ENCODE data around the gene SLC10A7.

Gene SLC10A7

DNA sequence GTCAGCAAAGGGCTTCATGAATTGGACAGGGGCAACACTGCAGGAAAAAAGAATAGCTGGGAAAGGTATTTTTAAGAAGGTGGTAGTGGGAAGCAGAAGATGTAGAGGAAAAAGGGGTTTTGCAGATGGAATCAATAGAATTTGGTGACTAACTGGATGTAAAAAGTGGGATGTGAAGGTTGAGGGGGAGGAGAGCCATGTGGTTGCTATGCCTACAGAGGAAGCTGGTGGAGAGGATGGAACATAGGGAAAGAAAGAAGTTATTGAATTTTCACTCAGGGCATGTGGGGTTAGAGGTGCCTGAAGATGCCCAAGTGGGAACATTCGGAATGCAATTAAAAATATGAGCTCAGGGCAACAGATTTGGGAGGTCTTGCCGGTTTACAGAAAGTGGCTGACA, 274.4 kb downstream of the SLC10A7 start:
- no peak for DNase-seq

DNA sequence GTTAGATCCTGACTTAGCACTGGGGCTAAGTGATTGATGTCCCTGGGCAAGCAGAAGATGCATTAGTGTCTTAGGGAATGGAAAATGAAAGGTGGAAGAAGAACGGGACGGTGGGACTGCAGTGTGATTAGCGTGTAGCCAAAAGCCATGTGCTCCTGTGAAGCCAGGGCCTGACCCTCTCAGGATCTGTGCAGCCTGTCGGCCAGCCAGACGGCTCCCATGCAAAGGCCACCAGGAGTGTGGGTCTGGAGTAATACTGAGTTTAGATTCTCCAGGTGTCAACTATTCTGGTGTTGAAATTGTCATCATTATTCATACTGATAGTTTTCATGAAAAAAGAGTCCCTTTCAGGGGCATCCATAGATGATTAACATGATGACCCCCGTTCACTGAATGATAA, 275.4 kb downstream of the SLC10A7 start:
- DNase-seq = no peak

DNA sequence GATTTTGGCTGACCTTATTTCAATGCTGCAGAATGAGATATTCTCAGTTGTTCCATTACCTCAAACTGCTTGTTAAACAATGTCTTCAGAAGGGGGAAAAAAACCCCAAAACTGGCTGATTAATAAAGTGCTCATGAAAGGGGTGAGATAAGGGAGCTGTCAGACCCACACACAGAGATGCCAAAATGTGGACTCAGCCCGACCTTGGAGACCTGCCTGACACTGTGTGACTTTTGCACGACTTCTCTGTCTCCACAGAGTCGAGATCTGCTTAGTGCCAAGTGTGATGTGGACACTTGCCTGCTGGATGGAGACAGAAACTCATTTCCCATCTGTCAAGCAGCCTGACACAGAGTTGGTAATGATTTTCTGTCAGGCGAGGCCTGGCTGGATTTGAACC, 275.9 kb downstream of the SLC10A7 start:
- no peak for DNase-seq

DNA sequence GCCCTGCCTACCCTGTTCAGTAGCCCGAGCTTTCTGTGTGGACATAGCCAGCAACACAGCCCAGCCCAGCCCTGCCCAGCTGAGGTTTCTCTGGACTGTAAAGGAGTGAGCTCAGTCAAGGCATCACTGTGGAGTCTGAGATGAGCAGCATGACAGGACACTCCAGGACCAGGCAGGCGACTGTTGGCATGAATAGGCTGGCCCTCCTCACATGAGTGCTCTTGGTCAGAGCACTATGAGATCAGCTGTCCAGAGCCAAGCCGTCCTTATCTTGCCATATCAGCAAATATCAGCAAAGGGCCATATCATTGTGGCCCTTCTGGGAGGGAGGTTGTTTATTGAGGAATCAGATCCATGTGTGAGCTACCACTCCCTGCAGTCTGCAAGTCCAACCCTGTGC, 276.5 kb downstream of the SLC10A7 start:
- no peak for DNase-seq

DNA sequence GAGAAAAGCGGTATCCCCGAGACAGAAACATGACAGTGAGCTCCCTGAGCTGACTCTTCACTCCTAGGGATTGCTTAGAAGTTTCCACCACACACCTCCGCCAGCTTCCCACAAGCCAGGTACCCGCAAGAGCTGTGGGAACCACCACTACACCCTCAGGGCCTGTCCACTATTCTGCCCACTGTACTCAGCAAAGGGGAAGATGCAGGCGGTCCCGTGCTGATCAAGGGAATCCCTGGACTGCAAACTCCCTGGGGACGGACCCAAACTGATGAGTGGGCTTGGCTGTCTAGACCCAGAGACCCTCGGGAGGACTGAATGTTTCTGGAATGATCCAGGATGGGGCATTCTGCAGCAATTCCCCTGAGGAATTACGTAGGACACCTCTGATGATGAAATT, 277.2 kb downstream of the SLC10A7 start:
- DNase-seq = no peak

DNA sequence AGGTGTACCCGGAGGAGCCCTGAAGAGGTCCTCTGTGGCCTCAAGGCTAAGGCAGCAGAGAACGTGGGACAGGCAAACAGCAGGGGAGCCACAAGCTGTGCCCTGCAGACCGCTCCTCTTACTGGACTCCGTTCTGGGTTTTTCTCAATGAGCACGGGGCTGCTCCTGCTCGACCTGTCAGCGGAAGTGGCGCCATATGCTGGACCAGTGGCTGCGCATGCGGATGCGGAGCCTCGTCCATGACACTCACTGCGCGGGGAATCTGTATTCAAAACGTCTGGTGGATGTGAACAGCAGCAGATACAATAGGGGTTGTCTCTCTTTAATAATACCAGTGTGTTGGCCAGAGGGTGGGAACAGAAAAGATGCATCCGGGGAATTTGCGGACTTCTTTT, 277.9 kb downstream of the SLC10A7 start:
- DNase-seq = no peak

DNA sequence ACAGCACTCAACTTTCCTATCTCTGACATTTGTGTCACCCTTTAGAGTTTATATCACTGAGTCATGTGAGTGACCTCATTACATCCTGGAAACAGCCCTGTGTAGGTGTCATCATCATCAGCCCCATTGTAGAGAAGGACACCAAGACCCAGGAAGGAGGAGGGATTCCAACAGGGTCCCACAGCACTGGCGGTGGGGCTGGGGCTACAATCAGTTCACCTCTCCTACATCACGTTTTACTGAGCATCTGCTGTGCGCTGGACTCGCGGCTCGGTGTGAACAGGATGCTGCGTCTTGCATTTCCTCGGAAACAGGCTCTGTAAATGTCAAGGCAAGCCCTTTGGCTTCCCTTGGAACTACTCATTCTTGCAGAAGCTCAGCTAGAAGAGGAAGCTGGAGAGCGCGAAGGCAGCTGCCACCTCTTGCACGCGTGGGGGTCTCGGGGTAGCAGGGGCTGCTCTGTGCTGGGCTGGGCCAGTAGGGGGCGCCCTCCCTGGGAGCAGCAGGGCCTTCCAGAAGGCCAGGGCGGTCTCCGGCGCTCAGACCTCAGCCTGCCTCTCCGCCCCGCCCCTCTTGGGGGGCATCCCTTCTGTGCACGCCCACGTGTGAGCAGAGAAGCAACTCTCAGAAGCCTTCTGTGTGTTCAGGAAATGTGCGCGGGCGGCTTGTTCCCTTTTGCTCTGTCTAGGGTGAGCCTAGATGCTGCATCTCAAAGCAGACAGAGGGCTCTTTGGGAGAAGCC, 278.4 kb downstream of the SLC10A7 start:
- no peak for DNase-seq

DNA sequence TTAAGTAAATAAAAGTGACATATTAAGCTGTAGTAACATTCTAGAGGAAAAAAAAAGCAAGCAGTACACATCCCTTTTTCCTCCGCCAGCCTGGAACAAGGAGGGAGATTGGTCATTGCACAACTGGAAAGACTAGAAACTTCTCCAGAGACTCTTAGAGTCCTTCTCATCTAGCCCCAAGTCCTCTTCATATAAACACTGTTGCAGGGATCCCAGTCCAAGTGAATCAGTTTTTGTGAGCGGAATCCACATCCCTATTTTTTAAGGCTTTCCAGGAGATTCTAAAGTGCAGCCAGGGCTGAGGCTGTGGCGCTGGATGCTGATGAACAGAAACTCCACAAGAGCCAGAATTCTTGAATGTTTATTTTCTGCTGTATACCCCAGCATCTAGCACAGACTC, 283.6 kb downstream of the SLC10A7 start:
- DNase-seq = no peak

DNA sequence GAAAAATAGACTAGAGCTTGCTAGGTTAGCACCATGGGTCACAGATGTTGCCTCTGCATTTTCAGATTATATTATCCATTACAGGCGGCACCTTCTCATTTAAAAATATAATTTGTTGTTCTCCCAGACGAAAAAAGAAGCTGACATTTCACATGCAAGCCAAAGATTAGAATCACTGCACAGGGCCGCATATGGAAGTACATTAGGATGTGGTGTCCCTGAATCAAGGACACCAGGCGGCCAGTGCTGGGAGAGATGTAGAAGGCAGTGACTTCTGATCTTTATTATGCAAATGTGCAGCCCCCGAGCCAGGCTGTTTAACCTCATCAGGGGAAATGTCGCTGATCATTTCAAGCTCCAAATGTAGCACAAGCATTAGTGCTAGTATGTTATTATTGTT, 284.6 kb downstream of the SLC10A7 start:
- no peak for DNase-seq

DNA sequence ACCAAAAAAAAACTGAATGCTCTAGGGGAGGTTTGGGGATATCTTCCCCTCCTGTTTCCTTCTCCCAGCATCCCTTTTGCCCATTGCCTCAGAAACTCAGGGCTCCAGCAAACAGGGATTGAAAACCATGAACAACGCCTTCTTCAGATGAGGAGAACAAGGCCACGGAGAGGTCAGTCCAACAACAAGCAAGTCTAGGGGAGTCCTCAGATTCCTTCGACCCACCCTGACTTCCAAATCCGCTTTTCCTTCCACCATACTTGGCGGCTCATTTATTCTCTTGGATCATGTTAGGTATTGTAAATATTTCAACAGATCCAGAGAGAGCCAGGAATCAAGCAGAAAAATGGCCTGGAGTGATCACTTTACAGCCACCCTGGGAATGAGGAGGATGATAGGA, 285.5 kb downstream of the SLC10A7 start:
- no peak for DNase-seq

DNA sequence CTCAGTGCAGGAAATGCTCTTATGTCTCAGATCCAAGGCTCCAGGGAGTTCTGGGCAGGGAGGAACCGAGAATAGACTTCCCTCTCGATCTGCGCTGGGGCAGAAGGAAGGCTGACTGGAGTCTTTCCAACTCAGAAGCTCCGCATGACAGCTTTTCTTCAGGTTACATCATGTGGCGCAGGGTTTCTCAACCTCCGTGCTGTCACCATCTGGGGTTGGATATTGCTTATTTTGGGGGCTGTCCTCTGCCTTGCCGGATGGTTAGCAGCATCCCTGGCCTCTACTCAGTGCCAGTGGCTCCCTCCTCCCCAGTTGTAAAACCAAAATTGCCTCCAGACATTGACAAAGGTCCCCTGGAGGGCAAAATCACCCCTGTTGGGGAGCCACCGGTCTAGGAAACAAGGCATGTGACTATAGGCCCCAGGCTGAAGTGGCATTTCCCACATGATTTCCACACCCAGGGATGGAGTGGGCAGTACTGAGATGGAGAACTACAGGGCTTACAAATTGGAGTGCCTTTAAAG, 286.0 kb downstream of the SLC10A7 start:
- no peak for DNase-seq

DNA sequence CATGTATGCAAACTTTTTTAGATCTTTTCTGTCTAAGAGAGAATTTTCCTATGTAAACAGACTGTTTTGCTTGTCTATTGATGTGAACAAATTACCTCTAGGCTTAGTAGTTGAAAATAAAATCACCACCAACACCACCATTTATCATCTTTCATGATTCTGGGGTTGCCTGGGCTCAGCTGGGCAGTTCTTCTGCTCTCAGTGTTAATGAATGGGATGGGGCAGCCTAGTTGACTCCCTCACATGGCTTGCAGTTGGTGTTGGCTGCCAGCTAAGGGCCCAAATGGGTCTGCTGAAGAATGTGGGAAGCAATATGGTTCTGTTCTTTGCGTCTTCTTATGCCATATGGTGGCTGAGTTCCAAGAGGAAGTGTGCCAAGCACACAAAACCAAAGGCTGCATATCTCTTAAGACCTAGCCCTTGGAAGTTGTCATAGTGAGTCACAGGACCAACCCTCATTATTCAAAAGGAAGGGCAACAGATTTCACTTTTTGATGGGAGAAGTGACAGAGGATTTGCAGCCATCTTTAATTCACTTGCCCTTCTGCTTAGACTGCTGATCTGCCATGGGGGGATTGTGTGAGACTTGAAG, 289.5 kb downstream of the SLC10A7 start:
- DNase-seq = no peak

DNA sequence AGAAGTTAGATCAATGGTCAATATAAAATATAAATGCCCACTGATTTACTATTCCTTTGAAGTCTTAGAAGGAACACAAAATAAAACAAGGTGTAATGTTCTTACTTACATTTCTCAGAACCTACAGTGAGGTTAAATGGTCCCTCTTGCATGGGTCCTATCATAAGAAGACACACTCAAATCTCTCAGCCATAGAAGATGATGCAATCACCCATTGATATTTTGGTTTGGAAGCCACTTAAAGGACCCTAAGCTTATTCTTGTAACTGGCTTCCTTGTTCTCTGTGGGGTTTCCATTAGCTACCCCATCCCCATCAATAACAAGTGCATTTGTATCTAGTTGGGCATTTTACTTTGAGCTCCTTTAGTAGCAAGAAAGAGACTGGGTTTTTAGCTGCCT, 292.3 kb downstream of the SLC10A7 start:
- no peak for DNase-seq

DNA sequence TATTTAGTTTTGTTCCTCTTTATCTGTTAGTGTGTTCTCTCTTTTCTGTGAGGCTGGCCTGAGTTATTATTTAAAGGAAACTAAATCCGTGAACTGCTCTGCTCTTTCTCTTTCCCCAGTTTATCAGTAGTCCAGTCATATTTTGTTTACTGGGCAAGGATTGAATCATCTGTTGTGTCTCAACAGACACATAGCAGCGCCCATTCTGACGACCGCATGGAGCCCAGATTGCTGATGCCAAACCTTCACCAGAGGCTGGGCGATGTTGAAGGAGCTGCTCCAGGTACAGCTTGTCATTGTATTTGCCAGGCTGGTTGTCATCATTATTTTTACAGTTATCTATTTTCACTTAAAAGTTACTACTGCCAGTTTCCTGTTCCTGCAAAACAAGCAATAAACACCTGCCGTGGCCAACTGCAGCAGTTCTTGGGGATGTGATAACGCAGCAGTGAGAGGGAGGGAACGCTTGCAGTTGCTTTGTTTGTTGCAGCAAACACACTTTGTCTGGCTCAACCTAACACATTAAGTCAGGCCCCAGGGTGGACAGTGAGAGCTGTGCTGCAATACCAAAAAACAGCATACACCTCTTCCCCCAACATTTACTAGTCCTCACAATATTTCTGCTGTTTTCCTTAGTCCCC, 297.3 kb downstream of the SLC10A7 start:
- no peak for DNase-seq

DNA sequence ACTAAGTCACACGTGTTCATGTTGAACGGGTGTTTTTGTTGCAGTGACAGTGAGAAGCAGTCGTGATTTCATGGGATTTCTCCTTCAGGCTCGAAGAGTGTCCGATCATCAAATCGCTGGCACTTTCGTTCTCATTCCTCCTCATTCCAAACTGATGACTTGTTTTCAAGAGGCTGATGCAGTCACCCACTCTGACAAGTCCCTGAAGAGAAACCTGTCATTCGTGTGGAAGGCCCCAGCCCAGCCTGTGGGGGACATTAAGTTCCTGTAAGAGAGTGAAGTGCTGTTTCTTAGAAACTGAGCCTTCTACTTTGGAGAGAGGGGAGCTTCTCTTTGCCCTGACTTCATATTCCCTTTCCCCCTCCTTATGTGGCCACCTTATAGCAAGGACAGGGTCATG, 299.4 kb downstream of the SLC10A7 start:
- DNase-seq = no peak

DNA sequence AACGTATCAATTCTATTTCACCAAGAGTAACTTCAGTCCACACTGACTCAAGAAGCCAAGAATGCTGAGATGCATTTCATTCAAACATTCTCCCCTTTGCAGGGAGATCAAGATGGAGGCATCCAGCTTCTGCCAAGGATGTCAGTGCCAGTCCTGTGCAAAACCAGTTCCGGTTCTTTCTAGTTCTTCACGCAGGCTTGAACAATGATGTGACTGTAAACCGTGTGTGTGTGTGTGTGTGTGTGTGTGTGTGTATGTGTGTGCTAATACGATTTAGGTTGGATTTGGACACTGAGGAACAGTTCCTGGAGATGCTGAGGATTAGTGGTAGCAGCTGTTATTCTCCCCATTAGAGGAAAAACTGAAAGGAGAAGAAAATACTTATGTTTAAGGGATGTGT, 307.5 kb downstream of the SLC10A7 start, which contains the start of gene REELD1:
Gene REELD1 (plus strand): TSS at position 301 of the 400 bp plus-strand sequence. CDS start 2,415 bp downstream, outside the sequence.
- DNase-seq = no peak

DNA sequence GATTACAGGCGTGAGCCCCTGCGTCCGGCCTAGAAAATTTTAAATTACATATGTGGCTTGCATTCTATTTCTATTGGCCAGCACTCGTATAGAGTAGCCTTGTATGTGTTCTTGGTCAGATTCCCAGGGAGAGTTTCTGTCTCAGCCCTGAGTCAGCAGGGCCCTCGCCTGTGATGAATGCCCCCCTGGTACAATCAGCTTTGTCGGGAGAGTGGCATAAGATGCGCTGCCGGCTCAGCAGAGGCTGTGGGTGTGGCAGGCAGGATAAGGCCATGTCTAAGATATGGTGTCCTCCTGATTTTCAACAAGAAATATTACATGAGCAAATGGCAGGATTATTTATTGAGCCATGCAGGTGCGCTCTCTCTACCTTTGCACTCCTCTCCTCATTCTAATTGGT, 309.0 kb downstream of the SLC10A7 start:
- no peak for DNase-seq

DNA sequence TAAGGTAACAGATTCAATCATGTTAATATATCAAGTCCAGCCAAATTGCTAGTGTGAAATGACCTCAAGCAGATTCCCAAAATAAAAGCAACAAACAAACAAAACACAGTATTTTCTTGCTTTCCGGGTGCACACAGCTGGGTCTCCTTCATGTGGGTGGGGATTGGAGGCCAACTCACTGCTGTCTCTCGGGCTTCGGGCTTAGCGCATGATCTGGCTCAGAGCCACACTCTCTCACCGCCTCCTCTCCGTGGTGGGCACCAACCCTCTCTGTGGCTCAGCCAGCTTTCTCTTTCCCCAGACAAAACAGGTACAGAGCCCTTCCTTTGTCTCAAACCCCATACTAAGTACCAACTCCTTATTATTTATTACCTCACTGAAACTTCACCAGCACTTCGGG, 310.3 kb downstream of the SLC10A7 start:
- DNase-seq = no peak

DNA sequence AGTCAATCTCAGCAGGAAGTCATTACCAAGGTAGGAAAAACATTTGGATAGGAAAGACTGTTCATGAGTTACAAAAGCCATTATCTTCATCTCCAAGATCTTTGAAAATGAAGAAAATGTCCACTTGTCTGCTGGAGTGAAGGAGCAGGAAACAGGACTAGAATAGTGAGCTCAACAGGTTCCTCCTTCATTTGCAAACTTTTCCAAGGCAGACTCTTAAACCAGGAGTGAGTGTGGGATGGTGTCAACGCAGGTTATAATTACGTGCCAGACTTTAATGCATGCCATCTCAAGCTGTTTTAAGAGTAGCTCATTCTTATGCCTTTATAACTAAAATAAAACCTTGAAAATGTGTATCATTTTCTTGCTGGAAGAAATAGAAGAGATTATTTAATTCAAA, 310.9 kb downstream of the SLC10A7 start:
- DNase-seq = no peak

DNA sequence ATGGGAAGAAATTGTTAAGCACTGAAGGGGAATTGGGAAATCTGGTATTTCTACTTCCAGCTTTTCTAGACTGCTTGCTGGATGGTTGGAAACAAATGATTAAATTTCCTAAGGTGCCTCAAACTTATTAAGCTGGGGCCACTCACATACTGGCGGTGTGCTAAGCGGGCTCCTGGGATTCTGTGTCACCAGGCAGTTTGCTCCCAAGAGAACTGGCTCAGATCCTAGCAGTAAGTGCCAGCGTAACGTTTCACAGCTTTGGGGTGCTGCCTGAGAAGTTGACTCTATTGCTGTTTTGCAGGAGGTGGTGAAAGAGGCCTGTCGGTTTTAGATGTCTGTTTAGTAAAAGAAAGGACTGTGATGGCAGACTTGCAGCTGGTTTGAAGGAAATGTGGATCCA, 314.3 kb downstream of the SLC10A7 start:
- DNase-seq = no peak
